ENCODE data around the gene GNG2.

The GNG2 gene

GRCh38 chr14:51928568-51928967 lies 68.2 kb downstream of the GNG2 start:
- no peak for DNase-seq (ENCODE audit: extremely low read depth, low read depth)
- no peak overlapping the region for H3K4me3 ChIP-seq (replicated peaks; ENCODE audit: low read depth, low read length)
- no peak for TF ChIP-seq CTCF (IDR thresholded peaks at IDR 0.05; ENCODE audit: low read depth, low read length, missing control alignments)

- no peak for TF ChIP-seq CTCF (IDR thresholded peaks at IDR 0.05; ENCODE audit: low read depth, low read length, missing control alignments)
- no peak for DNase-seq (ENCODE audit: extremely low read depth, low read depth)
- no peak overlapping the region for H3K4me3 ChIP-seq (replicated peaks; ENCODE audit: low read depth, low read length)
These were observed 68.8 kb downstream of the GNG2 start for GRCh38 chr14:51929166-51929565.

GRCh38 chr14:51929910-51930682 lies 69.7 kb downstream of the GNG2 start:
- no peak for TF ChIP-seq CTCF (IDR thresholded peaks at IDR 0.05; ENCODE audit: low read depth, low read length, missing control alignments)
- H3K4me3 ChIP-seq (replicated peaks; ENCODE audit: low read depth, low read length): no peak overlapping the region
- no peak for DNase-seq (ENCODE audit: extremely low read depth, low read depth)

GRCh38 chr14:51931308-51931707 lies 70.9 kb downstream of the GNG2 start:
- no peak for DNase-seq (ENCODE audit: extremely low read depth, low read depth)
- no peak for TF ChIP-seq CTCF (IDR thresholded peaks at IDR 0.05; ENCODE audit: low read depth, low read length, missing control alignments)

GRCh38 chr14:51933191-51933590 lies 72.8 kb downstream of the GNG2 start:
- H3K4me3 ChIP-seq (replicated peaks; ENCODE audit: low read depth, low read length): no peak overlapping the region
- DNase-seq (ENCODE audit: extremely low read depth, low read depth): no peak
- TF ChIP-seq CTCF (IDR thresholded peaks at IDR 0.05; ENCODE audit: low read depth, low read length, missing control alignments): no peak

More at GRCh38 chr14:51931308-51931707, 70.9 kb downstream of the GNG2 start:
- H3K4me3 ChIP-seq (replicated peaks; ENCODE audit: low read depth, low read length): no peak overlapping the region

- TF ChIP-seq CTCF (IDR thresholded peaks at IDR 0.05; ENCODE audit: low read depth, low read length, missing control alignments): no peak
- H3K4me3 ChIP-seq (replicated peaks; ENCODE audit: low read depth, low read length): no peak overlapping the region
- DNase-seq (ENCODE audit: extremely low read depth, low read depth): no peak
These were observed 77.7 kb downstream of the GNG2 start for GRCh38 chr14:51938137-51938536.

- H3K4me3 ChIP-seq (replicated peaks; ENCODE audit: low read depth, low read length): no peak overlapping the region
- no peak for DNase-seq (ENCODE audit: extremely low read depth, low read depth)
- TF ChIP-seq CTCF (IDR thresholded peaks at IDR 0.05; ENCODE audit: low read depth, low read length, missing control alignments): no peak
These were observed 78.4 kb downstream of the GNG2 start for GRCh38 chr14:51938821-51939220.
